HG03354 (cell line): ENCODE results near the gene TDRD12.
"Not testable (repeated sequence)": the region's sequence is repeated elsewhere in the genome, so short reads cannot be mapped to it uniquely, and the experiment has no call there.

Experiments used
- ATAC-seq: cut with Tn5 transposase; IDR thresholded peaks from one replicate; pipeline ENCODE4 v1.9.1; 2021; ENCODE audit warnings: mild to moderate bottlenecking; ENCODE audit not compliant: unreplicated experiment, poor library complexity, severe bottlenecking

TDRD12 gene

DNA sequence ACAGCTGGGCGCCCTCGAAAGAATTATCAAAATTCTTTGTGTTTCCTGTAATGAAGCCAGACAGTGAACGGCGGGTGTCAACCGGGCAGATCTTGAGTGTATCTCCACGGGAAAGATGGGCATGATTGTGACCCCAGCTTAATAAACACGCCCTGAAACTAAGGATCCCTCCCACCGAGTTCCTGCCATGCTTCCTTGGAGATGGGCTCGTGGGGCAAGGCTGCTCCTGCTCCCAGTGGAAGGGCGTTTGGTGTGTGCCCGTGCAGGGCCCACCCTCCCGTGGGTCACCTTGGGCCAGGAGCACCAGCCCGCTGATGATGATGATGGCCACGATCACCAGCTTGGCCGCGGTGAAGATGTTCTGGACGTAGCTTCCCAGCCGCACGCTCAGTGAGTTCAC lies 142.6 kb downstream of the TDRD12 start:
- ATAC-seq = no peak

DNA sequence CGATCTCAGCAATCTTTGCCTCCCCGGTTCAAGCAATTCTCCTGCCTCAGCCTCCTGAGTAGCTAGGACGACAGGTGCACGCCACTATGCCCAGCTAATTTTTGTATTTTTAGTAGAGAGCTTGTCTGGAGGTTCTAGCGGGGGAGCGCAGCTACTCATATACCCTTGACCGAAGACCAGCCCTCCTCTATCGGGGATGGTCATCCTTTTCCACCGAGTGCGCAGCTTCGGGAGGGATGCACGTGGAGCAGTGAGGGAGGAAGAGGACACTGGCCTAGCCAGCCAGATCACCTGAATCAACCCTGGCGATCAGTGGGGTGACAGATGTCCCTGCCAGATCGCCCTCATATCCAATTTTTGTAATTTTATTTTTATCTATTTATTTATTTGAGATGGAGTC lies 143.2 kb downstream of the TDRD12 start:
- no peak for ATAC-seq

DNA sequence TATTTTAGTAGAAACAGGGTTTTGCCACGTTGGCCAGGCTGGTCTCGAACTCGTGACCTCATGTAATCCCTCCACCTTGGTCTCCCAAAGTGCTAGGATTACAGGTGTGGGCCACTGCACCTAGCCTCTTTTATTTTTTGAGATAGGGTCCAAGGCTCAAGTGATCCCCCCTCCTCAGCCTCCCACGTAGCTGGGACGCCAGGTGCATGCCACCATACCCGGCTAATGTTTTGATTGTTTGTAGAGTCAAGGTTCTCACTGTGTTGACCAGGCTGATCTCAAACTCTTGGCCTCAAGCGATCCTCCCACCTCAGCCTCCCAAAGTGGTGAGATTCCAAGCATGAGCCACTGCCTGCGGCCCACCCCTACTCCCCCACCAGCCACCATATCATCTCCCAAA lies 143.7 kb downstream of the TDRD12 start:
- ATAC-seq = no peak

DNA sequence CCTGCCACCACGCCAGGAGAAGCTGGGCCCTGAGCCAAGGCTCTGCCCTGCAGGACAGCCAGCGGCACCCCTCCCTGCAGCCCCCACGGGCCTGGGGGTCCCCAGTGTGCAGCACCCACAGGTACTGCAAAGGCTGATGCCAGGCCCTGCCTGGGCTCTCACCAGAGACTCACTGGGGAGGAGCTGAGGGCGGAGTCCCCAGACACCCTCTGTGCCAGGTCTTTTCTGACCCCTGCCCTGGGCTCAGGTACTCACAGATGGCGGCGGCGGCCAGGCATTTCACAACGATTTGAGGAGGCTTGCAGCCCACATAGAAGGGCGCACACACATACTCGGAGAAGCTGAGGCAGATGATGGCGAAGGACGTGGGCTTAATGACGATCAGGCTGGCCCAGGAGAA lies 144.3 kb downstream of the TDRD12 start:
- ATAC-seq = no peak

DNA sequence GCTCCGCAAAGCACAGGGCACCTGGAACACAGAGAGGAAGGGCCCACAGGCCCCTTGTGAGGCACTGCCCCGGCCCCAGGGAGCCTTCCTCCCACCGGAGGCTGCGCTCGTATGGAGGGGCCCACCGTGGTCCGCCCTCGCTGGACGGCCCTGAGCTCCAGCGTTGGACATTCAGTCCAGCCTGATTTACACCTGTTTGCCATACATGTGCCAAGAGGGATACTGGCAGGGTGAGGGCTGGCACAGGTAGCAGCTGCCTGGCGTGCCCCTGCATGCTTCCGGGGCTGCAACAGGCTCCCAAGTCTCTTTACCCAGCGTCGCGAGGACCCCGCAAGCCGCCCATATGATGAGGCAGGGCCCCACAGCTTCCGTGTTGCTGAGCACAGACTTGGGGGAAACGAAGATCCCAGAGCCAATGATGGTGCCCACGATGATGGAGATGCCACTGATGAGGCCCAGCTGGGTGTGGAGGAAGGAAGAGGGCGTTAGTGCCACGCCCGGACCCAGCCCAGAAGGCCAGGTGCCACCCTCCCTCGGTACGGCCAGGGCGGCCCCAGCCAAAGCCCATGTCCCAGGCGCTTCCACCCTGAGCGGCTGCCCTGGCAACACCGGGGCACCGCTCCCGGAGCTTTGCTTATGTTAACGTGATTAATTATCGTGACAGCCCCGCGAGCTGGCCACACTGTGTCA lies 144.9 kb downstream of the TDRD12 start:
- no peak for ATAC-seq

DNA sequence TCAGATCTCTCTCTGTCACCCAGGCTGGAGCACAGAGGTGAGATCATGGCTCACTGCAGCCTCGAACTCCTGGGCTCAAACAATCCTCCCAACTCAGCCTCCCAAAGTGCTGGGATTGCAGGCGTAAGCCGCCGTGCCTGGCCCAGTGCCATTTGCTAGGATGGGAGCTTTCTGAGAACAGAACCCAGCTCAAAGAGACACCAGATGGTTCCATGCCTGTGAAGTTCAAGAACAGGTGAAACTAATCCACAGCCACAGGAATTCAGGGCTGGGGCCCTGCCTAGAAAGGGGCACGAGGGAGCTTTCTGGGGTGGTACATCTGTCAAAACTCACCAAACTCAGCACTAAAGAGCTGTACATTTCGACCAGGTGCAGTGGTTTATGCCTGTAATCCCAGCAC lies 145.8 kb downstream of the TDRD12 start:
- ATAC-seq = no peak

- no peak for ATAC-seq
These were observed 146.5 kb downstream of the TDRD12 start for GRCh38 chr19:32866061-32866460.

GRCh38 chr19:32866564-32867265 lies 147.1 kb downstream of the TDRD12 start:
- no peak for ATAC-seq

- ATAC-seq = not testable (repeated sequence)
These were observed 147.9 kb downstream of the TDRD12 start for GRCh38 chr19:32867436-32867835.

- ATAC-seq = no peak
These were observed 148.8 kb downstream of the TDRD12 start for GRCh38 chr19:32868206-32868950.

DNA sequence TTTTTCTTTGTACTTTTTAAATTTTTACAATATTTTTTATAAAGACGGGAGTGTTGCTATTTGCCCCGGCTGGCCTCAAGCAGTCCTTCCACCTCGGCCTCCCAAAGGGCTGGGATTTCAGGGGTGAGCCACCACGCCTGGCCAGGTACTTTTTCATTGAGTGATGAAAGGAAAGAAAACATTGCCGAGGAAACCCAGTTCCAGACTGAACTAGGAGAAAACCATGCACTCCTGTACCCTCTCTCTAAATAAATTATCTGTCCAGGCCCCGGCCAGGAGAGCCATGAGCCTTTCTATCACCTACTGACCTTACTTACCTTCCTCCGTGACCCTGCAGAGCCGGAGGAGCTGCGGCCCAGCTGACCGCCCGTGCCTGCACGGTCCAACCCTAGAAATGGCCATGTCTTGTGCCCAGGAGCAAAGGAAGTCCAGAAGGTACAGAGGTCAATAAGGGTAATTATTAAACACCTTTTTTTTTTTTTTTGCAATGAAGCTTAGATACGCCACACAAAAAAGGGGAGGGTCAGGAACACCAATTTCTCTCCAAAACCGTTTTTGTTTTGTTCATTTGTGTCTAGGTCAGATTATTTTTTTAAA lies 149.9 kb downstream of the TDRD12 start, which contains the start of gene SLC7A9:
SLC7A9 (minus strand) TSS at position 399 of the 597 bp plus-strand sequence. CDS start 1,233 bp downstream, outside the sequence.
- ATAC-seq = no peak

DNA sequence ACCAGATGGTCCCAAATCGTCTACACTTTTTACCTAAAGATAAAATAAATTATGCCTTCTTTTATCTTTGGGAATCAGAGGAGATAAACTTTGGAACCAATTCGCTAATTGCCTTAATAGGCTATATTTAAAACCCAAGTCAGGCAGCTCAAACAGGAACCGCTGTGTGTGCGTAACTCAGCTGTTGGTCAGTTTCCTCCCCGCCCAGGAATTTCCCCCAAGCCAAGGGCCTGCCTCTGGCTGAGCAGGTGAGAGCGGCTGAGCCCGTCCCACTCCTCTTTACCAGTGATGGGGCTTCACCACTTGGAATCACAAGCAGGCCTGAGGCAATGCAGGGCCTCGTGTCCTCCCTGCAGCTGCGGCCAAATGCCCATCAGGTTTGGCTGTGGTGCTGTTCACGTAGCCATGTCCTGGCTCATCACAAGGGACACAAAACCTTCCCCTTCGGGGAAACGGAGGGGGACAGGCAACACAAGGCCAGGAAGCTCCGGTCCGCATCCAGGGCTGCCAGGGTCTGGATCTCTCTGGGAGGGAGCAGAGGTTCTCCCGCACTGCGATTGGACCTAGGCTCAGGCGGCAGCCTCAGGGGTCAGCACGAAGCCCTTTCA lies 150.5 kb downstream of the TDRD12 start:
- no peak for ATAC-seq

- no peak for ATAC-seq
These were observed 151.4 kb downstream of the TDRD12 start for GRCh38 chr19:32870981-32871451.

GRCh38 chr19:32872391-32872790 lies 152.8 kb downstream of the TDRD12 start:
- no peak for ATAC-seq

DNA sequence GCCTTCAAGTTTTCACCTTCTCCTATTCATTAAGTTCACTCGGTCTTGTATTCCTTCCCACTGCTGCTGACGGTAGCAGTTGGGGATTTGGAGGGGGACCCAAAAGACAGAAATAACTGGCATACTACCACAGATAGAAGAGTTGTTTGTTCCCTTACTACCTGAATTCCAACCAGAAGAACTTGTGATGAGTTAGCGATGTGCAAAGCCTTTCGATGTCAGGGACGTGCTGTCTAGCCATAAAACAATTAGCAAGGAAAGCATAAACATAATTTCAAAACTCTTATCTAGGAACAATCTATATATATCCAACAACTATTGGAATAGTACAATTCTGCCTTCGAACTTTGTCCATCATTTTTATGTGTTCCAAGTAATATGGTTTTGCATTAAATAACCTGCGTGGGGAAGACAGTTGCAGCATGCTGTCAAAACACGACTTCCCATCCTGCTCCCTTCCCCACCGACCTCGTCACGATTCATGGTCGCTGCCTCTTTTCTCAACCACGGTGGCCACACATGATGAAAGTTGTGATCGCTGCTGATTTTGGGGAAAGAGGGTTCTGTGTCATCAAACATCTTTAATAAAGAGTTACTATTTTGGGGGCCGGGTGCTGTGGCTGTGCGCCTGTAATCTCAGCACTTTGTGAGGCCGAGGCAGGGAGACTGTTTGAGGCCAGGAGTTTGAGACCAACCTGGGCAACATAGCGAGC lies 153.8 kb downstream of the TDRD12 start:
- ATAC-seq = no peak

DNA sequence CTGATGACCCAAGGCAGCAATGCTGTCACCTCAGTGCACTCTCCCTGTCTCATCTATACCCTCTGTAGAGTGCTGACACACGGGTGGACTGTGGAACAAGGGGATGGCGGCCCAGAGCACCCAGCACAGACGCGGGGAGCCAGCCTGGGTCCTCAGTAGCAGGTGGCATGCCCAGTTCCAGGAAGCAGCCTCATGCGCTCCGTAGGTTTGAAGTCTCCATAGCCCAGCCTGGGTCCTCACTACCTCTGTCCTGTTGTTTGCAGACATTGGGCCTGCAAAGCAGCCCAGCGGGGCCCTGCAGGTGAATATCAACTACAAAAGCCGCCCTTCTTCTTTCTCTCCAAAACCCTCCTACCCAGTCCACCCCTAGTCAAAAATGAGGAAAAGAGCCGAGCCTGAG lies 155.0 kb downstream of the TDRD12 start:
- ATAC-seq = no peak

DNA sequence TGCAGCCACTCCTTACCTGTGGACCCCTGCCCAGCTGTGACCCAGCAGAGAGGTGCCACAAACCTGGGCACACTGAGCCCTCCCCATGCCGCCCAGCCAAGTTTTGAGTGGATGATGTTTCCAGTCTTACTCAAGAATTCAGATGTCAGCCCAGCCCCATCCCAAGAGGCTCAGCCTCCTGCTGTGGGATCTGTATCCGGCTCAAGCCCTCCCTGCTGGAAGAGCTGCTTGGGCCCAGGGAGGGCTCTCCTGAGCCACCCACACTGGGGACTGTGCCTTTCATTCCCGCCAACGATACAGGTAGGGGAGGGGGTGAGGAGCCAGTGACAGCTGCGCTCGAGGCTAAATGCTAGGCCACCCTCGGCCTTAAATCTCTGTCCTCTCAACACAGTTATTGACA lies 155.9 kb downstream of the TDRD12 start:
- ATAC-seq = no peak

DNA sequence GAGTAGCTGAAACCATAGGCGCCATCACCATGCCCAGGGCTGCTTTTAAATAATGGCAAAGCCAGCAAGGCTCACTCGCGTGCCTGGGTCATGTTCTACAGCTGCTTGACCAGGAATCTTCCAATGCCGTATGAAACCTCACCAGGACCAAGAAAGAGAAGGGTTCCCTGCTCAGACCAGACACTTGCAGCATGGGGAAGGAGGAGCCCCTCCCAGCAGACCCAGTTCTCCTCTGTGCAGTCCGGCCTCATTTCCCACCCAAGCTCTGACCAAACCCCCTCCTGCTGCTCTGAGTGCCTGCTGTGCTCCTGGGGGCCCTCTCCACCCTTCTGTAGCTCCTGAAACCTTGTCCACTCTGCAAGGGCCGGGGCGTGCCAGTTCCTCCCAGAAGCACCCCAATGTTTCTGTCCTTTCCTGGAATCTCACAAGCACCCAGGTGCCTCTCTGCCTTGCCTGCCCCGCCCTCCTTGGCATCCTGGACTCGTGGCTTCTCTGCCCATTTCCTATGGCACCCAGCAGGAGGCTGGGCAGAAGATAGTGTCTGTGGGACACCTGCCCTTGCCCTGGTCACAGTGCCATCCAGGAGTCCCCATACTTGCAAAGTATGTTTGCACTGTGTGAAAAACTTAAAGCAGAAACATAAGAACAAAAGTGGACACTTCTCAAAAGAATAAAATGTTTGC lies 156.8 kb downstream of the TDRD12 start:
- ATAC-seq = no peak

DNA sequence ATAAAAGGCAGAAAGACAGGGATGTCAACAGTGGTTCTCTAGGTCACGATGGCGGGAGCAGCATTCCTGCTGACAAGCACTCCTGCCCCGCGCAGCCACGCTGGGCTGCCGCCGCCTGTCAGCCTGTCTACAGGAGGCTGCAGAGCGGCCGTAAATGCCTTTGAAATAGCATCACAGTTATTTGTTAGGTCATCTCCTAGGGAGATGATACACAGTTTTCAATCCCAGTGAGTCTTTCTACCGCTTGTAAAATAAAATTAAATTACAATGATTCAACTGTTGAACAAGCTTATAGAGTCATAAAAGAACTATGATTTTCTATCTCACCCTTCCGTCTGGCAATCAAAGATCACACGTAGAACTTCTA lies 157.3 kb downstream of the TDRD12 start:
- no peak for ATAC-seq
